Stimulated activated CD8-positive, alpha-beta memory T cell treated with anti-CD3 and anti-CD28 coated beads, Interleukin-15, amount 100 ng/mL, for 4 hours (primary cell): Measurements from ENCODE around the gene CCDC88A.
"Not testable (repeated sequence)": the region's sequence is repeated elsewhere in the genome, so short reads cannot be mapped to it uniquely, and the experiment has no call there.

Experiments used
- DNase-seq, 2 donors: peaks; one replicate each; pipeline ENCODE4 v3.0.0-alpha.2; 2020; ENCODE audit warnings: low read depth in 2 of 2

CCDC88A gene

DNA sequence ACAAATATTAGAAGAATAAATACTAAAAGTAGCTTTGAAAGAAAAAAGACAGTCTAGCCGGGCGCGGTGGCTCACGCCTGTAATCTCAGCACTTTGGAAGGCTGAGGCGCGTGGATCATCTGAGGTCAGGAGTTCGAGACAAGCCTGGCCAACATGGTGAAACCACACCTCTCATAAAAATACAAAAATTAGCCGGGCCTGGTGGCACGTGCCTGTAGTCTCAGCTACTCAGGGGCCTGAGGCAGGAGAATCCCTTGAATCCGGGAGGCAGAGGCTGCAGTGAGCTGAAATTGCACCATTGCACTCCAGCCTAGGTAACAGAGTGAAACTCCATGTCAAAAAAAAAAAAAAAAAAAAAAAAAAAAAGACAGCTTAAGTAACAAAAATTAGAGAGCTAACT lies 34.1 kb downstream of the CCDC88A start:
- DNase-seq = not testable (repeated sequence)

GRCh38 chr2:55384786-55385185 lies 34.9 kb downstream of the CCDC88A start:
- no peak for DNase-seq

- no peak for DNase-seq
These were observed 48.3 kb downstream of the CCDC88A start for GRCh38 chr2:55371376-55371775.

- no peak for DNase-seq
These were observed 49.4 kb downstream of the CCDC88A start for GRCh38 chr2:55370208-55370607.

- DNase-seq = no peak
These were observed 54.4 kb downstream of the CCDC88A start for GRCh38 chr2:55365303-55365702.

DNA sequence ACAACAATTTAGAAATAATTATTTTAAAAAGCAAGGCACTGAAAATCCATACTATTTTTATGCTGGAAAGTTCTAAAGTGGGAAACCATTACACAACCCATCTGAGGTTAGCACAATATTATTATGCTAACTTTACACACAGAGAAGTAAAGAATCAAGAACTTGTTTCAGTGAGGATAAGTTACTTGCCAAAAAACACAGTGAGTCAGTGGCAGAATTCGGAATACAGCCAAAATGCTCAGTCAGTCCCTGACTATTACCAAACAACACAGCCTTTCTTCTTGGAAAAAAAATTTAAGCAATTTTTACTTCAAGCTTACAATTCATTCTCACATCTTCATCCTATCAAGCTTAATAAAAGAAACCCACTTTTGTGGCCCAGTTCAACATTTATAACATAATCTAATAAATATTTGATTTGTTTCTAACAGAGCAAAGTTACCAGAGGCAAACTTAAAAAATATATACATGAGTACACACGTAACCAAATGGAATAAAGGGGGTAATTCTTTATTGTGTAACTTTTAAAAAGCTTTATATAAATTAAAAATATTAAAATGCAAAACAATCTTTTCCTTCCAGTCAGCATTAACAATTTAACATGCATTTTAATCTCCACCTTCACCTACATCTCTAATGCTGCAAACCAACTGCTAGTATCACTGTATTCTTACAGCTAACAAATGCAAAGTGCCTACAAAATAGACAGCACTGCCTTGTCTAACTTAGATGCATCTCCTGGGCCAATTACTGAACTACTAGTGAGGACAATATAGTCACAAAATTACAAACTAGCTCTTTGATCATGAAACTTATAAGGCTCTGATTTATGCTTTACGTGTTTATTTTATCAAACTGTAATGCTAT lies 55.2 kb downstream of the CCDC88A start:
- no peak for DNase-seq

DNA sequence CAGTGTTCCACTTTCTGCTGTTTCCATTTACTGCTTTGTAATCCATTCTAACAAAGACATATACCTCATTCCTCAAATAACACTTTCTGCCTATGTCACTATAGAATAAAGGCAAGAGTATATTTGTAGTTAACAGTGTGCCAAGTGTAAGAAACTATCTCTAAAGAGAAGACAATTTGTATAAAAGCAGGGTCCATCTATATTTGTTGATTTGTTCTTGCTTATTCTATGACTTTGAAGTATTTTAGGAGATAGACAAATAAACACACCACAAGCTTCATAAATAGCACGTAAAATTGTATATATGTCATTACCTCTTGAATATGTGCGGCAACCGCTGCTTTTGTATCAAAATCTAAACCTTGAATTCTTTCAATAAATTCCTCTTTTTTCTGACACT lies 56.0 kb downstream of the CCDC88A start:
- no peak for DNase-seq

GRCh38 chr2:55361465-55362189 lies 58.0 kb downstream of the CCDC88A start:
- no peak for DNase-seq

DNA sequence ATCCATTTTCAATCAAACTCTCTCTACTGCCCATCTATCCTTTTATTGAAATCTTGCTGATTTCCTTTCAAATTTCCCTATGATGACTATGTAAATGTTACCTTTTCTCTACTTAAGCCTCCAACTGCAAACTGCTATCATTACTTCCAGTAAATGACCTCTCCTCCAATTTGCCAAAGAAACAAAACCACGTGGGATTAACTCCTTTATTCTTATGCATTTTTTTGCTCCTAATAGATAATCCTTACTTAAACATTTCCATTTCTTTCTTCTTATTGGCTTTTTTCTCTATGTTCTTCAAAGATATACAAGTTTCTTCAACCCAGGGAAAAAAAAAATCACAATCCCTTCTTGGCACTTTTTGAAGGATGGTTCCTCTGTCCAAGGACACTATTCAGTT lies 61.2 kb downstream of the CCDC88A start:
- no peak for DNase-seq

GRCh38 chr2:55357927-55358326 lies 61.7 kb downstream of the CCDC88A start:
- no peak for DNase-seq

DNA sequence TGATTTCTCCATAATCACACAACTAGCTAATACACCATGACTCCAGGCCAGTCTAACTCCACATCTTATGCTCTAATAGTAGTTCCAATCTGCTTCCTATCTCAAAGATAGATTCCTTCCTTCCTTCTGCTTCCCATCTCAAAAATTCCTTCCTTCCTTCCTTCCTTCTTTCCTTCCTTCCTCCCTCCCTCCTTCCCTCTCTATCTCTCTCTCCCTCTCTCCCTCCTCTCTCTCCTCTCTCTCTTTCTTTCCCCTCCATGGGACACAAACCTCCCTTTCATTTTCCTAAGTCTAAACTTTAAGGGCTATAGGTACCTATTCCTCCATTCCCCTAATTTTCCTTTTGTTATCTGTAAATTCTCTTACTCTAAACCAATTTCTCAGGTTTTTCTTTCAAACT lies 62.5 kb downstream of the CCDC88A start:
- no peak for DNase-seq

GRCh38 chr2:55356136-55356535 lies 63.5 kb downstream of the CCDC88A start:
- not testable (repeated sequence) for DNase-seq

- no peak for DNase-seq
These were observed 64.2 kb downstream of the CCDC88A start for GRCh38 chr2:55355451-55355850.

DNA sequence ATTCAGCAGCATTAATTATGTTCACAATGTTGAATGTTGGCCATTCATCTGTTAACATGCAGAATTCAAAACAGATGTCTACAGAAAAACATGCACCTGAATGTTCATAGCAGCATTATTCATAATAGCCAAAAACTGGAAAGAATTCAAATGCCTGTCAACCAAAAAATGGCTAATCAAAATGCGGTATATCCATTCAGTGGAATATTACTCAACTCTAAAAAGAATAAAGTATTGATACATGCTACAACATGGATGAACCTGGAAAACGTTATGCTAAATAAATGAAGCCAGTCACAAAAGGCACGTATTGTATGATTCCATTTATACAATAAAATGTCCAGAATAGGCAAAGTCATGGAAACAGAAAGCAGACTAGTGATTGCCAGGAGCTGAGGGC lies 68.0 kb downstream of the CCDC88A start:
- no peak for DNase-seq

DNA sequence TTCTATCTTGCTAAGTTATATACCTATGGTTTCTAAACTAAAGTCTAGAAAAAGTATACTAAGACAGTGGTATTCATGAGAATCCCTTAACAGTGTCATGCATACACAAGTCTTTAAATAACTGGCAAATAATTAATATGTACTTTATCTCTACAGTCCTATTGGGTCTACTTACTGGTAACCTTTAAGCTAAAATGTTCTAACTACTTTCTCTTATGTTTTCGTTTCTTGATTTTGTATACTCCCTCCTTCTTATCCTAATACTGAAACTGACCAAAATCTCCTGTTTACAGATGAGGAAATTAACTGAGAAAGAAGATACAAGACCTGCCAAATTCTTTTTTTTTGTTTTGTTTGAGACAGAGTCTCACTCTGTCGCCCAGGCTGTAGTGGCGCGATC lies 74.6 kb downstream of the CCDC88A start:
- DNase-seq = no peak

DNA sequence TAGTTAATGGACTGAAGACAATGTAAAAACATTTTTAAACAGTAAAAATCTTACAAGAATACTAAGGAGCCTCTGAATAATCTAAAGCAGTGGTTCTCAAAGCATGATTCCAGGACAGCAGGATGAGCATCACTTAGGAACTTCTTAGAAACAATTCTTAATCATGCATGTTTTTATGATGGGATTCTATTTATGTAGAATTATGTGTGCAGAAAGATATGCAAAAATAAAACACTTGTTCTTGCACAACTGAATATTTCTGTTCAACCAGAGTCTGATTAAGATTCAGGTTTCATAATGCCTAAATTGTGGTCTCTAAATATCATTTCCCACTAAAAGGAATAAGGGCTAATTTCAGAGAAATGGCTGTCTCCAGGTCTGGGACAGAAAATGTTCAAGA lies 81.4 kb downstream of the CCDC88A start:
- no peak for DNase-seq

DNA sequence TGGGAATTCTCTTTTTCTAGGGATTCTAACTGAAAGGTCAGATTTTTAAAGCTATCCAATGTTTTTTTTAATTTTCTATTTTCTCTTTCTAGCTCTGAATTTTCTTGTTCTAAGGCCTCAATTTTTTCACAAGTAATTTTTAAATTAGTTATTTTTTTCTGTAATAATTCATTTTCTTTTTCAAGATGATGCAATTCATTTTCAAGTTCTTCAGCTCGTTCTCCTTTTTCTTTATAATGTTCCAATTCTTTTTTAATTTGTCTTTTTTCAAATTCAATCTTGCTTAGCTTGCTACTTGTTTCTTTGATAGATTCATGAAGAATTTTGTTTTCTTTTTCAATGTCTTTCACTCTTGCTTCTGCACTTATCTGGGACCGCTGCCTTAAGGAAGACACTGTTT lies 84.9 kb downstream of the CCDC88A start:
- no peak for DNase-seq

GRCh38 chr2:55330541-55331297 lies 88.9 kb downstream of the CCDC88A start:
- DNase-seq = no peak

GRCh38 chr2:55327470-55328230 lies 92.0 kb downstream of the CCDC88A start:
- DNase-seq = no peak

GRCh38 chr2:55314985-55315384 lies 104.7 kb downstream of the CCDC88A start:
- no peak for DNase-seq

DNA sequence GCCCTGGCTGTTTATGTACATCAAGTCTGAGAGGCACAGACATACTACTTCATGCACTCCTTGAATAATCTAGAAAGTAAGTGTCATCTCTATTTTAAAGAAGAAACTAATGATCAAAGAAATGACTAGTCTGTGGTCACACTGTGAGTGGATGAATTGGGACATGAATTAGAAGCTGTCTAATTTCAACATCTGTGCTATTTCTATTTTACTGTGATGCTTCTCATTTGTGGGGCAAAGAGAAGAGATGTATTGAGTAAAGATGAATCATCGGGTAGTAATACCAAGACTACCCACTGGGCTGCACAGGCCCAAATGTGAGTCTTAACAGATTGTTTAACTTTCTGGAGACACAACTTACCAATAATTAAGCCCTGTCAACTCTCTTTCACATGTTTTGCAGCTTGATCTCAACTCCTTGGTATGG lies 108.2 kb downstream of the CCDC88A start:
- no peak for DNase-seq

DNA sequence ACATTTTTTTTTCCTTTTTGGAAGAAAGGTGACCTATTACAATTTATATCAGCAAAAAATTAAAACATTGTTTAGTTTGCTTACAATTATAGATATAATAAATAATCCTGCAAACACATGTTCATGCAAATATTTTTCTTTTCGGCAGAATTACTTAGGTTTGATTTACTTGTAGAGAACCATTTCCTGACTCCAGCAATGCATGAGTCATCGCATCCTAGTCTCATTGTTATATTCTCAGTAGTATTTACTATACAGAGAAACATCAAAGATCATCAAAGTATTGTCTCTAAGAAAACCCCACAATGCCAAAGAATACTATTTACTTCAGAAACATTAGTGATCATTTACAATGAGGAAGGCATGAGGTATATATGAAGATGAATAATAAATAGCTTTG lies 110.2 kb downstream of the CCDC88A start:
- DNase-seq = no peak
